ENCODE measurements around the gene PPFIA2.
"Not testable (repeated sequence)": the region's sequence is repeated elsewhere in the genome, so short reads cannot be mapped to it uniquely, and the experiment has no call there.

Gene PPFIA2

DNA sequence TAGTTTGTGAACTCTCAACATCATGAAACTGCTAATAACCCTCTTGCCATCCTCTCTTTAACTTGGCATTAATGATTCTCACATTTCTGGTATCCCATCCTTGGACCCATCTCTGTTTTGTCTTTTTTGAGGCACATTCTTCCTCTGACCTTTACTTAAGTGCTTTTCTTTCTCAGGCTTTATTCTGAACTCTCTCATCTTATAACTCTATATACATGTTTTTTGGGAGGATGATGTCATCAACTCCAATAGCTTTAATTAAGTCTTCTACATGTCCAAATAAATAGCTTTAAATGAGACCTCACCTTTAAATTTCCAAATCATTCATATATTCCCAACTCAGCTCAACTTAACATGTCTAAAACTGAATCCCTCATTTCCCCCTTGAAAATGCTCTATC lies 88.4 kb downstream of the PPFIA2 start:
- Histone ChIP-seq H3K9ac (ENCODE audit: low read depth, low read length, poor library complexity, severe bottlenecking) (no peak overlapping the region), H4K20me1 (ENCODE audit: insufficient read depth, low read length, poor library complexity, severe bottlenecking) (no peaks in the 10 kb centered on the region), H3K9me2 (replicated peaks; ENCODE audit: low read depth, low read length) (no peaks in the 10 kb centered on the region), H3F3A (ENCODE audit: low read depth) (no peaks in the 10 kb centered on the region), H3K4me3 (ENCODE audit: low read length, poor library complexity, severe bottlenecking) (no peak overlapping the region), H3K9me3 (ENCODE audit: insufficient read depth, low read depth, low read length) (no peaks in the 10 kb centered on the region), H3K27me3 (ENCODE audit: insufficient read depth, low read length, poor library complexity, severe bottlenecking) (no peaks in the 10 kb centered on the region), H2AFZ (ENCODE audit: low read length) (no peak overlapping the region), H3K36me3 (ENCODE audit: insufficient read depth, low read length) (no peaks in the 10 kb centered on the region), H3K79me2 (ENCODE audit: insufficient read depth, low read length) (no peaks in the 10 kb centered on the region), H3K4me1 (ENCODE audit: insufficient read depth, low read length, poor library complexity, severe bottlenecking) (no peaks in the 10 kb centered on the region), H3K4me2 (ENCODE audit: low read depth, low read length, poor library complexity, severe bottlenecking) (no peak overlapping the region)
- TF ChIP-seq EZH2phosphoT487 (IDR thresholded peaks at IDR 0.05; ENCODE audit: borderline replicate concordance): no peak
- TF ChIP-seq, protein P1, sequence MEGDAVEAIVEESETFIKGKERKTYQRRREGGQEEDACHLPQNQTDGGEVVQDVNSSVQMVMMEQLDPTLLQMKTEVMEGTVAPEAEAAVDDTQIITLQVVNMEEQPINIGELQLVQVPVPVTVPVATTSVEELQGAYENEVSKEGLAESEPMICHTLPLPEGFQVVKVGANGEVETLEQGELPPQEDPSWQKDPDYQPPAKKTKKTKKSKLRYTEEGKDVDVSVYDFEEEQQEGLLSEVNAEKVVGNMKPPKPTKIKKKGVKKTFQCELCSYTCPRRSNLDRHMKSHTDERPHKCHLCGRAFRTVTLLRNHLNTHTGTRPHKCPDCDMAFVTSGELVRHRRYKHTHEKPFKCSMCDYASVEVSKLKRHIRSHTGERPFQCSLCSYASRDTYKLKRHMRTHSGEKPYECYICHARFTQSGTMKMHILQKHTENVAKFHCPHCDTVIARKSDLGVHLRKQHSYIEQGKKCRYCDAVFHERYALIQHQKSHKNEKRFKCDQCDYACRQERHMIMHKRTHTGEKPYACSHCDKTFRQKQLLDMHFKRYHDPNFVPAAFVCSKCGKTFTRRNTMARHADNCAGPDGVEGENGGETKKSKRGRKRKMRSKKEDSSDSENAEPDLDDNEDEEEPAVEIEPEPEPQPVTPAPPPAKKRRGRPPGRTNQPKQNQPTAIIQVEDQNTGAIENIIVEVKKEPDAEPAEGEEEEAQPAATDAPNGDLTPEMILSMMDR (conservative IDR thresholded peaks at IDR 0.05; ENCODE audit: low read length): no peak

DNA sequence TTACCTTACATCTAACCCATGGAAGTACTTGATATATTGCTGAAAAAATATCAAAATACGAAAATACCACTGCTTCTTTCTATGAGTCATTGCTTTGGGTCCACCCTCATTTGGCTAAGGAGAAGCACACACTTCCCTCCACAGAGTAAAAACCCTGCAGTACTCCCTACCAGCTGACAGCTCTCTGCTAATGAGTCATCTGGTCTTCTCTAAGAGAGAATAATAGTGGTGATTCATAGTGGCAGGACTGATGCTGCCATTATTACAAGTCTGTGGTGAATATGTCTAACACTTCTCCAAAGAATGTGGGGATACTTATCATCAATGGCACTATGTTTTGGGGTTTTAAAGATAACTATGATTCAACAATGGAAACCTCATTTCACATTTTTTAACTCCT lies 90.7 kb downstream of the PPFIA2 start:
- Histone ChIP-seq H3K9me3 (ENCODE audit: insufficient read depth, low read depth, low read length) (no peaks in the 10 kb centered on the region), H3K36me3 (ENCODE audit: insufficient read depth, low read length) (no peaks in the 10 kb centered on the region), H3K27me3 (ENCODE audit: insufficient read depth, low read length, poor library complexity, severe bottlenecking) (no peaks in the 10 kb centered on the region), H3K79me2 (ENCODE audit: insufficient read depth, low read length) (no peaks in the 10 kb centered on the region), H3K9ac (ENCODE audit: low read depth, low read length, poor library complexity, severe bottlenecking) (no peak overlapping the region), H3F3A (ENCODE audit: low read depth) (no peaks in the 10 kb centered on the region), H3K4me2 (ENCODE audit: low read depth, low read length, poor library complexity, severe bottlenecking) (no peak overlapping the region), H3K9me2 (replicated peaks; ENCODE audit: low read depth, low read length) (no peaks in the 10 kb centered on the region), H3K4me1 (ENCODE audit: insufficient read depth, low read length, poor library complexity, severe bottlenecking) (no peaks in the 10 kb centered on the region), H3K4me3 (ENCODE audit: low read length, poor library complexity, severe bottlenecking) (no peak overlapping the region), H4K20me1 (ENCODE audit: insufficient read depth, low read length, poor library complexity, severe bottlenecking) (no peaks in the 10 kb centered on the region), H2AFZ (ENCODE audit: low read length) (no peak overlapping the region)
- TF ChIP-seq EZH2phosphoT487 (IDR thresholded peaks at IDR 0.05; ENCODE audit: borderline replicate concordance): no peak
- TF ChIP-seq, protein P1 (conservative IDR thresholded peaks at IDR 0.05; ENCODE audit: low read length): no peak

DNA sequence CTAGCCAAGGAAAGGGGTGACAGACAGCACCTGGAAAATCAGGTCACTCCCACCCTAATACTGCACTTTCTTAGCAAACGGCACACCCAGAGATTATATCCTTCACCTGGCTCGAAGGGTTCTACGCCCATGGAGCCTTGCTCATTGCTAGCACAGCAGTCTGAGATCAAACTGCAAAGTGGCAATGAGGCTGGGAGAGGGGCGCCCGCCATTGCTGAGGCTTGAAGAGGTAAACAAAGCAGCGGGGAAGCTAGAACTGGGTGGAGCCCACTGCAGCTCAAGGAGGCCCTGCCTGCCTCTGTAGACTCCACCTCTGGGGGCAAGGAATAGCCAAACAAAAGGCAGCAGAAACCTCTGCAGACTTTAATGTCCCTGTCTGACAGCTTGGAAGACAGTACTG lies 99.8 kb downstream of the PPFIA2 start:
- not testable (repeated sequence) for H4K20me1 ChIP-seq (ENCODE audit: insufficient read depth, low read length, poor library complexity, severe bottlenecking); H3K9ac ChIP-seq (ENCODE audit: low read depth, low read length, poor library complexity, severe bottlenecking); H3K4me1 ChIP-seq (ENCODE audit: insufficient read depth, low read length, poor library complexity, severe bottlenecking); H3K9me3 ChIP-seq (ENCODE audit: insufficient read depth, low read depth, low read length); H3K4me3 ChIP-seq (ENCODE audit: low read length, poor library complexity, severe bottlenecking); H3K27me3 ChIP-seq (ENCODE audit: insufficient read depth, low read length, poor library complexity, severe bottlenecking); H3K36me3 ChIP-seq (ENCODE audit: insufficient read depth, low read length); H2AFZ ChIP-seq (ENCODE audit: low read length); H3K79me2 ChIP-seq (ENCODE audit: insufficient read depth, low read length); H3K4me2 ChIP-seq (ENCODE audit: low read depth, low read length, poor library complexity, severe bottlenecking); H3F3A ChIP-seq (ENCODE audit: low read depth); H3K9me2 ChIP-seq (replicated peaks; ENCODE audit: low read depth, low read length)

DNA sequence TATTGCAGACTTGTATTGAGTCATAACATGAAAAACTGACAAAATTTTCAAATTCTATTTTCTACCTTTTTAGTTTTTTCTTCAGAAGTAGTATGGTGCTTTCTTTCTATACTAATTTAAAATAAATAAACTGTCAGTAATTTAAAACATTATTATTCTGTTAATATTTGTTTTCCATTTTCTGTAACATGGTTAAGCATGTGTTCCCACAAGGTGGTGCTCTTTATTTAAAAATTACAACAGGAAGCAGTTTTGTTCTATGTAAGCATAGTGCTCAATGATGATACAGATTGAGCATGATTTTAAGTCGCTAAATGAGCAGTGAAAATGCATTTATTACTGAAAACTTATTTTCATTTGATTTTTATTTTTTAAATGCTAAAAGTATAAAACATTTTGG lies 114.6 kb downstream of the PPFIA2 start:
- H3K4me1 ChIP-seq (ENCODE audit: insufficient read depth, low read length, poor library complexity, severe bottlenecking): no peaks in the 10 kb centered on the region
- H3K79me2 ChIP-seq (ENCODE audit: insufficient read depth, low read length): no peaks in the 10 kb centered on the region
- H2AFZ ChIP-seq (ENCODE audit: low read length): no peak overlapping the region
- H4K20me1 ChIP-seq (ENCODE audit: insufficient read depth, low read length, poor library complexity, severe bottlenecking): no peaks in the 10 kb centered on the region
- H3K36me3 ChIP-seq (ENCODE audit: insufficient read depth, low read length): no peaks in the 10 kb centered on the region
- no peak overlapping the region for H3K4me2 ChIP-seq (ENCODE audit: low read depth, low read length, poor library complexity, severe bottlenecking)
- H3K9ac ChIP-seq (ENCODE audit: low read depth, low read length, poor library complexity, severe bottlenecking): no peak overlapping the region
- H3K9me3 ChIP-seq (ENCODE audit: insufficient read depth, low read depth, low read length): no peaks in the 10 kb centered on the region
- TF ChIP-seq EZH2phosphoT487 (IDR thresholded peaks at IDR 0.05; ENCODE audit: borderline replicate concordance): no peak
- TF ChIP-seq, protein P1 (conservative IDR thresholded peaks at IDR 0.05; ENCODE audit: low read length): peak; percentile 55
- H3F3A ChIP-seq (ENCODE audit: low read depth): no peaks in the 10 kb centered on the region
- H3K4me3 ChIP-seq (ENCODE audit: low read length, poor library complexity, severe bottlenecking): no peak overlapping the region
- H3K9me2 ChIP-seq (replicated peaks; ENCODE audit: low read depth, low read length): no peaks in the 10 kb centered on the region
- no peaks in the 10 kb centered on the region for H3K27me3 ChIP-seq (ENCODE audit: insufficient read depth, low read length, poor library complexity, severe bottlenecking)

All from Loucy (cell line).